GM19468 (cell line): ENCODE measurements around the gene RASEF.
"Not testable (repeated sequence)": the region's sequence is repeated elsewhere in the genome, so short reads cannot be mapped to it uniquely, and the experiment has no call there.

Experiments used
- ATAC-seq: cut with Tn5 transposase; IDR thresholded peaks from one replicate; pipeline ENCODE4 v1.9.1; 2021; ENCODE audit warnings: mild to moderate bottlenecking, moderate library complexity, moderate number of reproducible peaks; ENCODE audit not compliant: unreplicated experiment; ENCODE audit errors: extremely low read depth

RASEF gene

GRCh38 chr9:83062651-83063527, at the start of gene RASEF:
Gene RASEF (minus strand): TSS chr9:83063142. CDS start chr9:83062867, 275 bp downstream.
- no peak for ATAC-seq

GRCh38 chr9:83111169-83111568, 48.2 kb upstream of the RASEF start:
- no peak for ATAC-seq

- no peak for ATAC-seq
These were observed 46.4 kb upstream of the RASEF start for GRCh38 chr9:83109296-83109695.

- ATAC-seq: no peak
These were observed 45.3 kb upstream of the RASEF start for GRCh38 chr9:83108208-83108607.

GRCh38 chr9:83106772-83107171, 43.8 kb upstream of the RASEF start:
- no peak for ATAC-seq

- no peak for ATAC-seq
These were observed 43.3 kb upstream of the RASEF start for GRCh38 chr9:83106263-83106662.

GRCh38 chr9:83097633-83098032, 34.7 kb upstream of the RASEF start:
- ATAC-seq: no peak

GRCh38 chr9:83093311-83093710, 30.4 kb upstream of the RASEF start:
- not testable (repeated sequence) for ATAC-seq

GRCh38 chr9:83081846-83082245, 18.9 kb upstream of the RASEF start:
- ATAC-seq: no peak

- ATAC-seq: no peak
These were observed 18.1 kb upstream of the RASEF start for GRCh38 chr9:83081010-83081409.

- not testable (repeated sequence) for ATAC-seq
These were observed 13.0 kb upstream of the RASEF start for GRCh38 chr9:83075932-83076331.

- not testable (repeated sequence) for ATAC-seq
These were observed 9.6 kb upstream of the RASEF start for GRCh38 chr9:83072498-83072897.

GRCh38 chr9:83071626-83072025, 8.7 kb upstream of the RASEF start:
- no peak for ATAC-seq

GRCh38 chr9:83070261-83070660, 7.3 kb upstream of the RASEF start:
- ATAC-seq: no peak

- ATAC-seq: no peak
These were observed 6.7 kb upstream of the RASEF start for GRCh38 chr9:83069651-83070050.

- no peak for ATAC-seq
These were observed 5.5 kb upstream of the RASEF start for GRCh38 chr9:83068414-83068813.

- no peak for ATAC-seq
These were observed 4.6 kb upstream of the RASEF start for GRCh38 chr9:83067579-83067978.

- no peak for ATAC-seq
These were observed 3.8 kb upstream of the RASEF start for GRCh38 chr9:83066771-83067170.

GRCh38 chr9:83065233-83065632, 2.3 kb upstream of the RASEF start:
- no peak for ATAC-seq

GRCh38 chr9:83061990-83062650, 822 bp downstream of the RASEF start:
- ATAC-seq: no peak

GRCh38 chr9:83061036-83061435, 1.9 kb downstream of the RASEF start:
- ATAC-seq: no peak
